Glomerular endothelial cell (primary cell): ENCODE data around the gene FREM3. TPM values are rescaled to one million over a fixed set of nuclear protein-coding genes. Genes with fewer than 3 reads are reported as not detected.

Experiments used
- total RNA-seq: library from RNA; depleted of rRNA; stranded (reverse); fragments of >200 nt; gene quantifications from 2 replicates; pipeline ENCODE4 v1.2.3, GENCODE V29; 2015

The FREM3 gene
- total RNA-seq, 1 donor from 2014 or later = not detected

Other genes starting within 250 kb of the FREM3 start
- 33.4 and 53.6 TPM in 2 replicates for gene SMARCA5, start 187.0 kb downstream of the FREM3 start, total RNA-seq
- 0.29 TPM in 1 of 2 replicates, not detected in the other for gene GYPE, start 204.9 kb upstream of the FREM3 start, total RNA-seq